Fibroblast of the aortic adventitia (primary cell): Measurements from ENCODE around the gene HTR3B. TPM values are rescaled to one million over a fixed set of nuclear protein-coding genes. Genes with fewer than 3 reads are reported as not detected.

ENCODE experiments used
- DNase-seq: peaks from one replicate; pipeline ENCODE4 v3.0.0-alpha.2; 2010; ENCODE audit warnings: low read depth
- H3K4me3 ChIP-seq: 2 replicates; pipeline ENCODE4 v1.5.1; 2011; ENCODE audit warnings: low read depth, mild to moderate bottlenecking, control low read depth, low read length, moderate library complexity
- total RNA-seq: library from RNA; depleted of rRNA; stranded (reverse); fragments of >200 nt; gene quantifications from 2 replicates; pipeline ENCODE4 v1.2.3, GENCODE V29; 2012; ENCODE audit warnings: low replicate concordance
- TF ChIP-seq, protein P1 (sequence below): IDR thresholded peaks from 2 replicates; pipeline ENCODE4 v1.5.1; 2011; ENCODE audit warnings: mild to moderate bottlenecking, low read length, control low read depth, inconsistent platforms; ENCODE audit not compliant: insufficient read depth

HTR3B gene
- total RNA-seq, 1 donor = not detected

DNA sequence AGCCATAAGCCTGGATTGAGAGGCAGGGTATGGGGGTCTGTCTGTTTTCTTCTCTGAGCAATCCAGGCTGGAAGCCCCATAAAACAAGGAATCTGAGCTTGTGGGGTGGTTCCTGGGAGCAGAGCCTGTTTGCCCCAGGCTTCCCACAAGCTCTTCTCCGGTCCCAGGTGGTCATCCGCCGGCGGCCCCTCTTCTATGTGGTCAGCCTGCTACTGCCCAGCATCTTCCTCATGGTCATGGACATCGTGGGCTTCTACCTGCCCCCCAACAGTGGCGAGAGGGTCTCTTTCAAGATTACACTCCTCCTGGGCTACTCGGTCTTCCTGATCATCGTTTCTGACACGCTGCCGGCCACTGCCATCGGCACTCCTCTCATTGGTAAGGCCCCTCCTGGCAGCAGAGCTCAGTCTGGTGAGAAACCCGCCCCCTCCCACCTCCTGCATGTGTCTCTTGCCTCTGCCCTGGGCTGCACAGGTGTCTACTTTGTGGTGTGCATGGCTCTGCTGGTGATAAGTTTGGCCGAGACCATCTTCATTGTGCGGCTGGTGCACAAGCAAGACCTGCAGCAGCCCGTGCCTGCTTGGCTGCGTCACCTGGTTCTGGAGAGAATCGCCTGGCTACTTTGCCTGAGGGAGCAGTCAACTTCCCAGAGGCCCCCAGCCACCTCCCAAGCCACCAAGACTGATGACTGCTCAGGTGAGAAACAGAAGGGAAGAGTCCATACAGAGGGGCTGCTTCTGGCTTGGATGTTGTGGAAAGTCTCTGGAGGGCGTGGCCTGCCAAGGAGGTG lies 82.0 kb downstream of the HTR3B start:
- H3K4me3 ChIP-seq = no peak overlapping the region
- DNase-seq = no peak
- TF ChIP-seq, protein P1, sequence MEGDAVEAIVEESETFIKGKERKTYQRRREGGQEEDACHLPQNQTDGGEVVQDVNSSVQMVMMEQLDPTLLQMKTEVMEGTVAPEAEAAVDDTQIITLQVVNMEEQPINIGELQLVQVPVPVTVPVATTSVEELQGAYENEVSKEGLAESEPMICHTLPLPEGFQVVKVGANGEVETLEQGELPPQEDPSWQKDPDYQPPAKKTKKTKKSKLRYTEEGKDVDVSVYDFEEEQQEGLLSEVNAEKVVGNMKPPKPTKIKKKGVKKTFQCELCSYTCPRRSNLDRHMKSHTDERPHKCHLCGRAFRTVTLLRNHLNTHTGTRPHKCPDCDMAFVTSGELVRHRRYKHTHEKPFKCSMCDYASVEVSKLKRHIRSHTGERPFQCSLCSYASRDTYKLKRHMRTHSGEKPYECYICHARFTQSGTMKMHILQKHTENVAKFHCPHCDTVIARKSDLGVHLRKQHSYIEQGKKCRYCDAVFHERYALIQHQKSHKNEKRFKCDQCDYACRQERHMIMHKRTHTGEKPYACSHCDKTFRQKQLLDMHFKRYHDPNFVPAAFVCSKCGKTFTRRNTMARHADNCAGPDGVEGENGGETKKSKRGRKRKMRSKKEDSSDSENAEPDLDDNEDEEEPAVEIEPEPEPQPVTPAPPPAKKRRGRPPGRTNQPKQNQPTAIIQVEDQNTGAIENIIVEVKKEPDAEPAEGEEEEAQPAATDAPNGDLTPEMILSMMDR = no peak

DNA sequence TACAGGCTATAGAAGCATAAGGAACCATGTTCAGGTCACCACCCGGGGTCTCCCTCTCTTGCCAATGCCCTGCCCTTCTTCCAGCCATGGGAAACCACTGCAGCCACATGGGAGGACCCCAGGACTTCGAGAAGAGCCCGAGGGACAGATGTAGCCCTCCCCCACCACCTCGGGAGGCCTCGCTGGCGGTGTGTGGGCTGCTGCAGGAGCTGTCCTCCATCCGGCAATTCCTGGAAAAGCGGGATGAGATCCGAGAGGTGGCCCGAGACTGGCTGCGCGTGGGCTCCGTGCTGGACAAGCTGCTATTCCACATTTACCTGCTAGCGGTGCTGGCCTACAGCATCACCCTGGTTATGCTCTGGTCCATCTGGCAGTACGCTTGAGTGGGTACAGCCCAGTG lies 84.8 kb downstream of the HTR3B start:
- TF ChIP-seq, protein P1 = no peak
- no peak for DNase-seq

DNA sequence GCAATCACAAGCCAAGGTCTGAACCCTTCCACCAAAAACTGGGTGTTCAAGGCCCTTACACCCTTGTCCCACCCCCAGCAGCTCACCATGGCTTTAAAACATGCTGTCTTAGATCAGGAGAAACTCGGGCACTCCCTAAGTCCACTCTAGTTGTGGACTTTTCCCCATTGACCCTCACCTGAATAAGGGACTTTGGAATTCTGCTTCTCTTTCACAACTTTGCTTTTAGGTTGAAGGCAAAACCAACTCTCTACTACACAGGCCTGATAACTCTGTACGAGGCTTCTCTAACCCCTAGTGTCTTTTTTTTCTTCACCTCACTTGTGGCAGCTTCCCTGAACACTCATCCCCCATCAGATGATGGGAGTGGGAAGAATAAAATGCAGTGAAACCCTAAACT lies 85.3 kb downstream of the HTR3B start:
- TF ChIP-seq, protein P1 = no peak
- DNase-seq = no peak
- no peak overlapping the region for H3K4me3 ChIP-seq

More for the DNA sequence above, 84.8 kb downstream of the HTR3B start:
- no peak overlapping the region for H3K4me3 ChIP-seq

DNA sequence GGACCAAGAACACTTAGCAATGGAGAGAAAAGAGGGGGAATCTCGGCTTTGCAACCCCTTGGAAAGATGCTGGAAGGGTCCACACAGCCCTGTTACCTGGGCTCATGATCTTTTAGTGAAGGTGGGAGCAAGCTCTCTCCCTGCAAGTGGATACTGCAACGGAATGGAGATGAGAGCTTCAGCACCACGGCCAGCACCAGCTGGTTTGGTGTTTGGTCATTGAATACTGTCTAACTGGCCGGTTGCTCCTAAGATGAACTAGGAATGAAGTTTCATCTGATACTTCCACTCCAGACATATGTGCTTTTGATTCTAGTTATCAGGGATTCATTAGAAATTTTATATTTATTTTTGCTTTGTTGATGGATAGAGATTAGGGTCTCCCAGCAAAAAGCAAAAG lies 86.6 kb downstream of the HTR3B start:
- DNase-seq = peak; percentile 21
- TF ChIP-seq, protein P1 = no peak
- no peak overlapping the region for H3K4me3 ChIP-seq

DNA sequence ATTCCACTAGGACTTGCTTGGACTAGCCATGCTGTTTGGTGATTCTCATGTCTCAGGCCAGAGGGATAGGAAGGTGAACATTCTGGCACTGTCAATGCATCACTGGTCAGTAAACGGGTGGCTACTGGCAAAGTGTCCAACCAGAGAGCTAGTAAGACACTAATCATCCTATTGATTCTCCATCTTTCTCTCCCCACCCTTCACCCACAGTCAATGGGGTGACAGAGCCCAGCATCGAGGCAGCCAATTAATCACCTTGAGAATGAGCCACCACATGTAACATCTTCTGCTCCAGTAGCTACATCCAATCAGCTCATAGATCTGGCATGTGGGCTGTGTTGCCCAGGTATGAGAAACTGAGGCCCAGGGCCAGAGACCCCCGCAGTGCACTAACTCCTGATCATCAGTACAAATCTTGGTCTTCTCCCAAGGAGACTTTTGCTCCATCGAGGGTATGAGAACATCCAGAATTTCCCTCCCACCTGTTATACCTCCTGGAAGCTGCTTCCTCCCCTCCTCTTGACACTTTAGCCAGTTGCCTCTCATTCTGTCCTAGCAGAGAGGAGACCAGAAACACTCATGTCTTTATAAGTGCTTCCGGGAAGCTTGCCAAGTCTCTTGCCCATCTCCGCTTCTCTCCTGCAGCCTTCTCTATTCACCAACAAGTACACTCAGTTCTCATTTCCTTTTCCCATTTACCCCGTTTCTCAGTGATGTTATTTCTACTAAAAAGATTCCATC lies 87.3 kb downstream of the HTR3B start:
- H3K4me3 ChIP-seq = no peak overlapping the region
- TF ChIP-seq, protein P1 = no peak
- no peak for DNase-seq

DNA sequence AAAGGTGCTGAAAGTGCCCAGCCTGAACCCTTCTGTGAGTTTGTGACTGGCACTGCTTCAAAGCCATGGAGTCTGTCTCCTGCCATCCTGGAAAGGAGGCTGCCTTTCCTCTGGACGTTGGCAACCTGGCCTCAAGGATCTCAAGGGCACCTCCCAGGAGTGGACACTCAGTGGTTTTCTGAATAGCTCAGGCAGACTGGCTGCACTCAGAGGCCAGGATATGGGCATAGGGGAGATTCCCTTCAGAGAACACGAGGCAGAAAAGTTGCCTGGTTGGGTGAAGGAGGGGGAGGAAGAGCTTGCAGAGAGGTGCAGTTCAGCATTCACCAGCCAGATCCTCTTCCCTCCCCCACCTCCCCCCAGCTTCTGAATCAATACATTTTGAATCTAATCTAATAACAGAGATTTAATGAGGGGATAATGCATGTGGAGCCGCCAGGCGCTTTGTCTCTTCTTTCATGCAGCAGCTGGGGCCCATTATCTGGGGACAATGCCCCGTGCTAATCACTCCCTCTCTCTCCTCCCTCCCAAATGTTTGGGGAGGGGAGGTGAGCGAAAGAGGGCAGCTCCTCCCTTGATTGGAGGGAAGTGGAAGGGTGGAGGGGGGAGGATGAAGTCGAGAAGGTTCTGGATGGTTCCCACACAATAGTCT lies 88.0 kb downstream of the HTR3B start:
- DNase-seq = no peak
- TF ChIP-seq, protein P1 = no peak
- H3K4me3 ChIP-seq = no peak overlapping the region
